SK-N-SH (cell line): ENCODE data around the gene NFKBIE. TPM values are rescaled to one million over a fixed set of nuclear protein-coding genes. Genes with fewer than 3 reads are reported as not detected.

Experiments
- CTCF ChIA-PET: fragments of 300-600, 350-600 bp; formaldehyde crosslinking; extraction: SDS; loops from one replicate; lab custom pipeline; 2021; lab: Yijun Ruan, JAX
- POLR2A ChIA-PET: fragments of 350-600 bp; sonication (Branson Sonifier 250); formaldehyde crosslinking; extraction: SDS; loops from one replicate; lab custom pipeline; 2020; ENCODE audit warnings: antibody characterized with exemption, inconsistent platforms; lab: Yijun Ruan, JAX
- DNase-seq: peaks from one replicate; pipeline ENCODE4 v3.0.0; 2012
- H2AFZ ChIP-seq: fragments of 200-600 bp; sonication (generic); 2 replicates; pipeline ENCODE4 v1.8.1; 2016; ENCODE audit warnings: antibody characterized with exemption, mild to moderate bottlenecking, low read depth
- H3F3A ChIP-seq: fragments of 200-600 bp; sonication (generic); replicated peaks from 2 replicates; pipeline ENCODE3; 2016; ENCODE audit warnings: antibody characterized with exemption, mild to moderate bottlenecking; ENCODE audit not compliant: insufficient read depth
- H3K27ac ChIP-seq, 2 experiments: fragments of 200-500 bp in 1 of 2; fragments of 200-600 bp in 1 of 2; sonication (Bioruptor generic) in 1 of 2; sonication (generic), shearing (Covaris generic) in 1 of 2; 2 replicates each; pipeline versions ENCODE4 v1.5.1 to v1.6.1; 2014 to 2016; ENCODE audit warnings: low read depth in 2 of 2, inconsistent platforms in 1 of 2, low read length in 1 of 2, mild to moderate bottlenecking in 1 of 2, mixed read lengths in 1 of 2
- H3K27me3 ChIP-seq: fragments of 200-600 bp; sonication (generic), shearing (Covaris generic); 2 replicates; pipeline ENCODE4 v1.6.1; 2016; ENCODE audit warnings: mixed run types; ENCODE audit not compliant: insufficient read depth
- H3K36me3 ChIP-seq, 2 experiments: fragments of 200-500 bp in 1 of 2; fragments of 200-600 bp in 1 of 2; sonication (Bioruptor generic) in 1 of 2; sonication (generic) in 1 of 2; replicated peaks in 1 of 2; 2 replicates each; pipeline versions ENCODE3 to v1.5.1; 2014 to 2016; ENCODE audit warnings: low read length in 1 of 2, mild to moderate bottlenecking in 1 of 2; ENCODE audit not compliant: insufficient read depth in 2 of 2, control insufficient read depth in 1 of 2
- H3K4me1 ChIP-seq, 2 experiments: fragments of 200-500 bp in 1 of 2; fragments of 200-600 bp in 1 of 2; sonication (Bioruptor generic) in 1 of 2; sonication (generic), shearing (Covaris generic) in 1 of 2; 2 replicates each; pipeline versions ENCODE4 v1.5.1 to v1.6.1; 2014 to 2016; ENCODE audit warnings: low read depth in 1 of 2, low read length in 1 of 2, mixed run types in 1 of 2; ENCODE audit not compliant: insufficient read depth in 2 of 2, control insufficient read depth in 1 of 2
- H3K4me2 ChIP-seq: fragments of 200-600 bp; sonication (generic), shearing (Covaris generic); 2 replicates; pipeline ENCODE4 v1.6.1; 2017; ENCODE audit warnings: mixed run types
- H3K4me3 ChIP-seq, 2 experiments: fragments of 200-500 bp in 1 of 2; fragments of 200-600 bp in 1 of 2; sonication (Bioruptor generic) in 1 of 2; sonication (generic), shearing (Covaris generic) in 1 of 2; 2 replicates each; pipeline versions ENCODE4 v1.5.1 to v1.8.1; 2014 to 2016; ENCODE audit warnings: low read depth in 2 of 2, inconsistent platforms in 1 of 2, low read length in 1 of 2, mild to moderate bottlenecking in 1 of 2, mixed read lengths in 1 of 2, moderate library complexity in 1 of 2
- H3K79me2 ChIP-seq: fragments of 200-600 bp; sonication (generic); 2 replicates; pipeline ENCODE4 v1.8.1; 2017; ENCODE audit warnings: mild to moderate bottlenecking; ENCODE audit not compliant: insufficient read depth
- H3K9ac ChIP-seq: fragments of 200-600 bp; sonication (generic); 2 replicates; pipeline ENCODE4 v1.6.1; 2017; ENCODE audit warnings: mixed run types
- H3K9me2 ChIP-seq: fragments of 200-600 bp; sonication (generic); 2 replicates; pipeline ENCODE4 v1.6.1; 2017; ENCODE audit warnings: mixed run types
- H3K9me3 ChIP-seq: fragments of 200-600 bp; sonication (generic); 2 replicates; pipeline ENCODE4 v1.6.1; 2017; ENCODE audit warnings: mixed run types, mild to moderate bottlenecking, moderate library complexity
- H4K20me1 ChIP-seq: fragments of 200-600 bp; sonication (generic); 2 replicates; pipeline ENCODE4 v1.6.1; 2017; ENCODE audit warnings: mild to moderate bottlenecking, mixed run types; ENCODE audit not compliant: insufficient read depth
- CHD2 ChIP-seq: fragments of 150-350 bp; IDR thresholded peaks from 2 replicates; pipeline ENCODE4 v1.6.1; 2018; ENCODE audit warnings: low read length; ENCODE audit not compliant: partially characterized antibody
- EP300 ChIP-seq, 2 experiments: IDR thresholded peaks; 2 replicates each; pipeline versions ENCODE4 v1.4.0 to v1.6.1; 2012; ENCODE audit warnings: borderline replicate concordance in 1 of 2, low read depth in 1 of 2, low read length in 1 of 2
- EZH2phosphoT487 ChIP-seq: fragments of 200-600 bp; sonication (generic); IDR thresholded peaks from 2 replicates; pipeline ENCODE4 v1.6.1; 2017; ENCODE audit warnings: low read depth, mixed run types, mild to moderate bottlenecking, antibody characterized with exemption, moderate library complexity, borderline replicate concordance
- FOSL2 ChIP-seq: IDR thresholded peaks from 2 replicates; pipeline ENCODE4 v1.4.0; 2012; ENCODE audit warnings: low read depth, mild to moderate bottlenecking, moderate library complexity, borderline replicate concordance
- FOXJ3 ChIP-seq: sonication (generic); formaldehyde crosslinking; IDR thresholded peaks from 2 replicates; pipeline ENCODE4 v1.5.1; 2020; ENCODE audit warnings: mild to moderate bottlenecking, missing genetic modification reagents
- IRF3 ChIP-seq: fragments of 150-350 bp; IDR thresholded peaks from 2 replicates; pipeline ENCODE4 v1.6.1; 2016; ENCODE audit warnings: mild to moderate bottlenecking, low read depth, low read length
- JUND ChIP-seq: IDR thresholded peaks from 2 replicates; pipeline ENCODE4 v1.4.0; 2012
- NRF1 ChIP-seq: IDR thresholded peaks from 2 replicates; pipeline ENCODE4 v1.6.1; 2012; ENCODE audit warnings: low read depth, mild to moderate bottlenecking, low read length
- RXRA ChIP-seq: IDR thresholded peaks from 2 replicates; pipeline ENCODE4 v1.4.0; 2012; ENCODE audit warnings: low read depth, mild to moderate bottlenecking, borderline replicate concordance
- SMC3 ChIP-seq: IDR thresholded peaks from 2 replicates; pipeline ENCODE4 v1.6.1; 2012; ENCODE audit warnings: low read depth, low read length, improper control_type of control experiment
- TAF1 ChIP-seq: IDR thresholded peaks from 2 replicates; pipeline ENCODE4 v1.6.1; 2012; ENCODE audit warnings: low read depth, mild to moderate bottlenecking, low read length, moderate library complexity, borderline replicate concordance
- TCF12 ChIP-seq: IDR thresholded peaks from 2 replicates; pipeline ENCODE4 v1.4.0; 2012
- YY1 ChIP-seq: IDR thresholded peaks from 2 replicates; pipeline ENCODE4 v1.4.0; 2012; ENCODE audit warnings: low read depth, mild to moderate bottlenecking
- ZBTB33 ChIP-seq: IDR thresholded peaks from 2 replicates; pipeline ENCODE4 v1.4.0; 2012; ENCODE audit warnings: low read depth, borderline replicate concordance
- WGBS: methylation state at CpG from one replicate; pipeline ENCODE4 v1.1.6; 2017; ENCODE audit warnings: low lambda C conversion rate; 5-methylcytosine and 5-hydroxymethylcytosine counted together
- polyA plus RNA-seq, 3 experiments: library from polyadenylated mRNA; depleted of rRNA; stranded (reverse); fragments of >200 nt; gene quantifications; 2 replicates each; pipeline ENCODE4 v1.2.3, GENCODE V29; 2012
- TF ChIP-seq, protein P1 (sequence below): IDR thresholded peaks from 2 replicates; pipeline ENCODE4; 2012

NFKBIE gene
- polyA plus RNA-seq, 1 of the 3 experiments (the other 2 are of a cell fraction): 5.8 TPM

GRCh38 chr6:44292661-44293365 is 27.5 kb upstream of the NFKBIE start:
- ChIA-PET POLR2A (interaction anchor here (0.5 kb wide), 1 partner anchor 106 kb away, joined by 3 read pairs; no protein-coding TSS in a partner anchor), CTCF (interaction anchor here (1.1 to 1.9 kb wide), 4 partner anchors 8 to 25 kb away, joined by 3 to 16 read pairs (median 9); partner anchors contain the start of gene AARS2)
- no peaks in the 10 kb centered on the region for H3F3A ChIP-seq
- peaks cover 22% of the 10 kb centered on the region; the same call in 1 of the 2 replicates for H3K27me3 ChIP-seq
- H3K36me3 ChIP-seq: no peaks in the 10 kb centered on the region
- no peak overlapping the region for H3K9ac ChIP-seq
- H3K4me3 ChIP-seq: no peak overlapping the region
- DNase-seq: no peak
- H3K9me2 ChIP-seq: no peaks in the 10 kb centered on the region
- no peaks in the 10 kb centered on the region for H3K79me2 ChIP-seq
- TF ChIP-seq YY1 (no peak), FOXJ3 (no peak), TCF12 (no peak), EZH2phosphoT487 (no peak), NRF1 (no peak), IRF3 (no peak), RXRA (no peak), TAF1 (no peak), CHD2 (no peak), FOSL2 (no peak), EP300 (IDR thresholded peaks at IDR 0.05; ENCODE audit: borderline replicate concordance in 1 of 2, low read depth in 1 of 2, low read length in 1 of 2) (no peak), JUND (no peak), ZBTB33 (no peak), SMC3 (no peak)
- TF ChIP-seq, protein P1, sequence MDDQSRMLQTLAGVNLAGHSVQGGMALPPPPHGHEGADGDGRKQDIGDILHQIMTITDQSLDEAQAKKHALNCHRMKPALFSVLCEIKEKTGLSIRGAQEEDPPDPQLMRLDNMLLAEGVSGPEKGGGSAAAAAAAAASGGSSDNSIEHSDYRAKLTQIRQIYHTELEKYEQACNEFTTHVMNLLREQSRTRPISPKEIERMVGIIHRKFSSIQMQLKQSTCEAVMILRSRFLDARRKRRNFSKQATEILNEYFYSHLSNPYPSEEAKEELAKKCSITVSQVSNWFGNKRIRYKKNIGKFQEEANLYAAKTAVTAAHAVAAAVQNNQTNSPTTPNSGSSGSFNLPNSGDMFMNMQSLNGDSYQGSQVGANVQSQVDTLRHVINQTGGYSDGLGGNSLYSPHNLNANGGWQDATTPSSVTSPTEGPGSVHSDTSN: no peak
- TF ChIP-seq, all 33 proteins: peak for 0
- Histone ChIP-seq H2AFZ (no peak overlapping the region), H3K4me1 (peaks cover 0 to 18% of the 10 kb centered on the region in 2 experiments; a peak in 1 of 4 replicates), H3K4me2 (no peak overlapping the region), H4K20me1 (no peaks in the 10 kb centered on the region), H3K27ac (no peak overlapping the region), H3K9me3 (no peaks in the 10 kb centered on the region)
- WGBS: 67% methylated on average over 4 of the region's 4 CpGs
